HG03442 (cell line): ENCODE measurements around the gene P4HTM.
A peak's percentile ranks its signal among the peaks of the same experiment; 100 is the strongest.

ENCODE experiments used
- ATAC-seq: cut with Tn5 transposase; IDR thresholded peaks from one replicate; pipeline ENCODE4 v1.9.1; 2021; ENCODE audit warnings: mild to moderate bottlenecking, moderate library complexity; ENCODE audit not compliant: unreplicated experiment

The P4HTM gene

GRCh38 chr3:48989796-48990635, at the start of gene P4HTM:
TSS of gene P4HTM (plus strand) at chr3:48990241. CDS start at chr3:48990257, 16 bp downstream.
- ATAC-seq, result peak; percentile 54

GRCh38 chr3:48945432-48945831, 44.6 kb upstream of the P4HTM start:
- no peak for ATAC-seq

DNA sequence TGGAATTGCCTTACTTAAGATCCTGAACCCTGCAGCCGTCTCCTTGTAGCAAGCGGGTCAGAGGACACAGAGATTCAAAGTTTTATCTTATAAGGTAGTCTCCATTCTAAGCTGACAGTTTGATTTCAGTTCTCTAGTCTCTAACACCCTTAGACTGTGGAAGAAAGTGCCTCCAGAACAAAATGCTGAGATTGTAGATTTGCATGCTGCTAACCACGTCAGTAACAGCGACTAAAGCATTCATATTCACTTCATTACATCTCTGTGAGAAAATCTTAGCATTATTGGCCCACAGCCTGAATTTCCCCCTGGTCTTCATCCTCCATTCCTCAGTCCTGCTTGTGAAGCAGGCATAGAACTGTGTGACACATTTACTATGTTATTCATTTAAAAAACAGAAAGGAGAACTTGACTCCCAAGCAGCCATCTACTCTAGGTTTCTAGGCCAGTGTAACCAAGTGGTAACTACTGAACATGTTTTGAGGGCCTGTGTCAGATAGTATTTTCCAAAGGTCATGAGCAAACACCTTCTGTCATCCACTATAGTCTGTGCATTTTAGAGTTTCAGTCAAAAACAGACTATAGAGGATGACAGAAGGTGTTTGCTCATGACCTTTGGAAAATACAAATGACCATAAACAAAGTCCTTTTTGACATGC, 44.0 kb upstream of the P4HTM start:
- no peak for ATAC-seq

- ATAC-seq, result no peak
Measured at GRCh38 chr3:48949376-48949717, 40.7 kb upstream of the P4HTM start.

GRCh38 chr3:48950051-48950450, 40.0 kb upstream of the P4HTM start:
- no peak for ATAC-seq

GRCh38 chr3:48951764-48952163, 38.3 kb upstream of the P4HTM start:
- ATAC-seq, result no peak

DNA sequence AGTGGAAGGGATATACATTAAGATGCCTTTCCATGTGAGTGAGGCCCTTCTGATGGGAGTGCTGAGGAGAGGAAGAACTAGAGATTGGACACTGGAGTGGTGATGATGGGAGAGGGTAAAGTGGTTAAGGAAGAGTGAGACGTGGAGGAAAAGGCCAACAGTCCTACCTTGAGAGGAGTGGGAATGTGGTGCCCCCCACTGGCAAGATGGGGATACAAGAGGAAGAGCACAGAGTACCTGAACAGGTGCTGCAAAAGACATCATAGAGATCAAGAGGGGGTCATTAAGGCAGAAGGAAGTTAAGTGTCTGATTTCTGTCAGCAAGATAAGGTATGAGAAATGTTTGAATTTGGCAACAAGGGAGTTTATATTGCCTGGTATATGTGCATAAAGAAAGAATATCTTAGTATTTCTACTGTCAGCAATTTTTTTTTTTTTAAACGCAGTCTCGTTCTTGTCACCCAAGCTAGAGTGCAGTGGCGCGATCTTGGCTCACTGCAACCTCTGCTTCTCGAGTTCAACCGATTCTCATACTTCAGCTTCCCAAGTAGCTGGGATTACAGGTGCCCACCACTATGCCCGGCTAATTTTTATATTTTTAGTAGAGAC, 37.4 kb upstream of the P4HTM start:
- ATAC-seq, result no peak

- no peak for ATAC-seq
Measured at GRCh38 chr3:48957006-48957705, 32.9 kb upstream of the P4HTM start.

- no peak for ATAC-seq
Measured at GRCh38 chr3:48960841-48961413, 29.1 kb upstream of the P4HTM start.

DNA sequence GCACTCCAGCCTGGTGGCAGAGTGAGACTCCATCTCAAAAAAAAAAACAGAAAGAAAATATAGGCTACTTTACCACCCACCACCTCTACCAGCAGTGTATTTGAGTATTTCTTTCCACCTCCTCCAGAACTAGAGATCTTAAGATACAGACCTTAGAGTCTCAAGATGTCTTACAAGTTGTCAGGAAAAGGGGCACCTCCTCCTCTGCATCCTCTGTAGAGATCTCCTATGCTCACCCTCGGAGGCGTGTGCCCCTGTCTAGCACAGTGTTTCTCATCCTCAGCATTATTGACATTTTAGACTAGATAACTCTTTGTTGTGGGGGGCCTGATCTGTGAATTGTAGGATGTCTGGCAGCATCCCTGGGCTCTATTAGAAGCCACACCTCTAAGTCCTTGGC, 27.7 kb upstream of the P4HTM start:
- no peak for ATAC-seq

DNA sequence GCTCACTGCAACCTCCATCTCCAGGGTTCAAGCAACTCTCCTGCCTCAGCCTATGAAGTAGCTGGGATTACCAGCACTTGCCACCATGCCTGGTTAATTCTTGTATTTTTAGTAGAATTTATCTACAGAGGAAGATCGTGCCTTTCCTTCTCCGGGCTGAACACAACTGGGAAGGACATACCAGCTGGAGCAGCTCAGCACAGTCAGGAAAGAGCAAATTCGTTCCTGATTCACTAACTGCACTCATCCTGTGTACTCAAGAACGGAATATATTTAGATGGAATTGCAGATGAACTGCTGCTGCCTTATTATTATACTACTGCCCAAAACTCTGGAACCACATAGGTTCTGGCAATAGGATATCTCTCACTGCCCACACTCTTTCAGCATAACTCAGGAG, 27.1 kb upstream of the P4HTM start:
- ATAC-seq, result no peak

DNA sequence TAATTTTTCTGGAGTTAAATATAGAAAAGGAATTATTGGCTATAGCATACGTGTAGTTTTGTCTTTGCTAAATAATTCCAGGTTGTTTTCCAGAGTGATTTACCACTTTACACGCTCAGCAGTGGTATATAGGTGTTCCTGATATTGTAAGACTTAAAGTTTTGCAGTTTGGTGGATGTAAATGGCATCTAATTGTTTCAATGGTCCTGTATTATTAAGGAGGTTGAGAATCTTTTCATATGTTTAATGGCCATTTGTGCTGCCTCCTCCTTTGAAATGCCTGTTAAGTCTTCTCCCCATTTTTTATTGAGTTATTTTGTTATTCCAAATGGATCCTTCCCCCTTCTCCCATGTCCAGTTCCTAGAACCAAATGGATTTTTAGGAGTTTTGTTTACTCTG, 26.4 kb upstream of the P4HTM start:
- ATAC-seq, result no peak

DNA sequence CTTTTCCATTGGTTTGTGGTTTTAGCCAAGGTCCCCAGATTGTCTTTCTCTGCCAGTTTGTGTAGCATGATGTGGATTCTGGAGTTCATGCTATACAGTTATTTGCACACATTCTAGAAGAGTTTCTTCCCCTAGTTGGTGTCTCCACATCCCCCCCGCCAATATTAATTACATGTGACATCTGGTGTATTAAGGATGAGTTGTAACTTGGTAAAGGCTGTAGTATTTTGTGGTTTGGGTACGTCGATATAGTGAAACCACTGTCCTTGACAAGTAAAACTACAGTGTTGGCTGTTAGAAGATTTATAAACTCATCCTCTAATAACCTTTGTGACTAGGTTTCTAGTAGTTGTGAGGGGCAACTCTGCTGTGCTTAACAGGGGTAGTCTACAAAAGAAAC, 23.7 kb upstream of the P4HTM start:
- ATAC-seq, result no peak

DNA sequence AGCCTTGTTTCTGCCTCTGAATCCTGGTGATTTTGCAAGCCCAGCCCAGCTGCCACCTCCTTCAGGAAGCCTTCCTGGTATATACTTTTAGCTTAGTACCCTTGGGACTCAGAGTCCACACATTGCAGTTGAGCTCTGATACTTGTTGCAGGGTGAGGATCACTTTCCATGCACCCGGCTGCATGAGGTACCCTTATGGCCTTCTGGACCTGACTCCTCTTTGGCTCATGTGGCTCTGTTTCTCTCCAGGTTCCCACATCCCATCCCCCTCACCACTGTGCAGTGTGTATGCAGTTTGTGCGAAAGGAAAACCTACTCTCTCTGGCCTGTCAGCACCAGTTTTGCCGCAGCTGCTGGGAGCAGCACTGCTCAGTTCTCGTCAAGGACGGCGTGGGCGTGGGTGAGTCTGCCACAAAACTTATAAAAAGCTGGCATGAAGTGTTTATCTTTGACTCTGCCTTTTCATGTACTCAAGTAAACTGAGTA, 23.1 kb upstream of the P4HTM start:
- no peak for ATAC-seq

DNA sequence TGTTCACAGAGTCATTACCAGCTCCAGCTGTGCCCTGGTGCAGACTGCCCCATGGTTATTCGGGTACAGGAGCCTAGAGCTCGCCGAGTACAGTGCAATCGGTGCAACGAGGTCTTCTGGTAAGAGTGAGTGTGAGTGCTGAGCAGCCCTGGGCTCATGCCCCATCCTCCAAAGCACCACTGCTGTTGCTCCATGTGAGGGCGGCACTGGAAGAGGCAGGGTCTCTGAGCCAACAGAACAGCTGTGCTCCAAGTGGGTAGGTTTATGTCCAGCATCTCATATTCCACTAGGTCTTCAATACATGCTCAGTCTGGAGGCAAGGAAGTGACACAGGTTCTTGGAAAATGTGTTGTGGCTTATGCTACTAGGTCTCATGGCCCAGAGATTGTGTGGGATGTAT, 19.5 kb upstream of the P4HTM start:
- ATAC-seq, result no peak

DNA sequence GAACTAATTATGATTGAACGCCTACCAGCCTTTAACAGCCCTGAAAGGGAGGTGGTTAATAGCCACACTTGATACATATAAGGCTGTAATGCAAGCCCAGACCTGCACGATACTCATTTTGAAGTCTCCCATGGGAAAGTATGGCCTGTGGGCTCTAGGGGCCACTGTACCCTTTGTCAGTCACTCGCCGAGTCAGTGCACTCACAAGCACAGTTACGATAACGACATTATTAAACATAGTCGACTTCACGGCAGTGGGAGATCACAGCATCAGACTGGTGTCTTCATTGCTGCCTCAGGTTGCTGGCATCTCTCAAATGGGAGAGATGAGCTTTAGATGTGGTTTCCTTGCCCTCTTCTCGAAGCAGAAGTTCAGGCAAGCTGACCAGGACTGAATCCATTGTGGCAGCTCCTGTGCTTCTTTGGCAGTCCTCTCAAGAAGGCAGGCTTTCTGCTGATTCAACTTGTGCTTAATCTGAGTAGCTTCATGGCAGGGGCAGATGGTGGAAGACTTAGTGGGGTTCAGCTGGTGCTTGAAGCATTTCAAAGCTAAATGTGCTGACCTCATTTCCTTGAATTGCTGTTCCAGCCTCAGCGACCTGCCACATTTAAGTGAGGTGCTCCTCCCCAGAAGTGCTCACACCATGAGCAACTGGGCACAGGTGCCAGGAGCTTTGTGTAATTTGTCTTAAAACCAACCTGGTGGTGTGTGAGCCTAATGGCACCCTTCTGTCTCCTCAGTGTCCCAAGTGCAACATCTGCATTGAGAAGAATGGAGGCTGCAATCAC, 15.8 kb upstream of the P4HTM start:
- no peak for ATAC-seq

- no peak for ATAC-seq
Measured at GRCh38 chr3:48979451-48979850, 10.6 kb upstream of the P4HTM start.

DNA sequence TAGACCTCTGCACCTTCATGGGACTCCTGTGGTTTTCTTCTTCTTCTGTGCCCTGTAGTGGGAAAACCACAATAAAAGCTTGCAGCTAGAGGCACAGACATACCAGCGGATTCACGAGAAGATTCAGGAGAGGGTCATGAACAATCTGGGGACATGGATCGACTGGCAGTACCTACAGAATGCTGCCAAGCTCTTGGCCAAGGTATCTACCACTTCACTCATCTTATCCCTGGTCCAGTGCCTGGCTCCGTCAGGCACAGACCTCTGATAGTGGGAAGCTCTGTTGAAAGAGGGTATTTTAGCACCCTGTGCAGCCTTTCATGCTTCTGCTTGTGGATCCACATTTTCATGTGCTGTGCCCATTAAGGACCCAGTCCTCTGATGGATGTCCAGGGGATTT, 9.7 kb upstream of the P4HTM start:
- no peak for ATAC-seq

- no peak for ATAC-seq
Measured at GRCh38 chr3:48982016-48982415, 8.0 kb upstream of the P4HTM start.

GRCh38 chr3:48982686-48983085, 7.4 kb upstream of the P4HTM start:
- no peak for ATAC-seq
